AG09309 (cell line): ENCODE measurements around the gene TANC1.

Experiments
- DNase-seq: peaks from one replicate; pipeline ENCODE4 v3.0.0-alpha.2; 2010; ENCODE audit warnings: low read depth
- H3K4me3 ChIP-seq: 2 replicates; pipeline ENCODE4 v1.5.1; 2011; ENCODE audit warnings: mild to moderate bottlenecking, low read depth, low read length, moderate library complexity; ENCODE audit not compliant: control insufficient read depth
- CTCF ChIP-seq: IDR thresholded peaks from 2 replicates; pipeline ENCODE4 v1.5.1; 2011; ENCODE audit warnings: mild to moderate bottlenecking, low read depth, low read length, inconsistent platforms; ENCODE audit not compliant: insufficient read depth, control insufficient read depth; ENCODE audit errors: missing control alignments

Gene TANC1

GRCh38 chr2:159164457-159164911 is 196.0 kb downstream of the TANC1 start:
- H3K4me3 ChIP-seq, result no peak overlapping the region
- DNase-seq, result no peak
- TF ChIP-seq CTCF, result no peak

GRCh38 chr2:159165048-159165447 is 196.6 kb downstream of the TANC1 start:
- no peak for TF ChIP-seq CTCF
- H3K4me3 ChIP-seq, result no peak overlapping the region
- DNase-seq, result no peak

- H3K4me3 ChIP-seq, result no peak overlapping the region
- TF ChIP-seq CTCF, result no peak
- DNase-seq, result no peak
Observed at GRCh38 chr2:159168707-159169106, 200.3 kb downstream of the TANC1 start.

- no peak for TF ChIP-seq CTCF
- no peak for DNase-seq
- H3K4me3 ChIP-seq, result no peak overlapping the region
Observed at GRCh38 chr2:159169187-159169586, 200.7 kb downstream of the TANC1 start.

- TF ChIP-seq CTCF, result no peak
- DNase-seq, result no peak
- no peak overlapping the region for H3K4me3 ChIP-seq
Observed at GRCh38 chr2:159172403-159172802, 204.0 kb downstream of the TANC1 start.

GRCh38 chr2:159174759-159175158 is 206.3 kb downstream of the TANC1 start:
- TF ChIP-seq CTCF, result no peak
- no peak overlapping the region for H3K4me3 ChIP-seq
- no peak for DNase-seq

- TF ChIP-seq CTCF, result no peak
- H3K4me3 ChIP-seq, result no peak overlapping the region
- DNase-seq, result no peak
Observed at GRCh38 chr2:159175182-159175581, 206.7 kb downstream of the TANC1 start.
